ENCODE results near the gene NFIA.

- TF ChIP-seq POLR2AphosphoS5 (IDR thresholded peaks at IDR 0.05; ENCODE audit: borderline replicate concordance, low read depth, low read length) (no peak), EZH2 (IDR thresholded peaks at IDR 0.05) (no peak), FOXP2 (optimal IDR thresholded peaks at IDR 0.05; ENCODE audit: control extremely low read depth, extremely low read length, insufficient read depth) (no peak)
These were observed 107.8 kb downstream of the NFIA start for GRCh38 chr1:61190153-61190552.
